ENCODE results near the gene LMF2.

DNA sequence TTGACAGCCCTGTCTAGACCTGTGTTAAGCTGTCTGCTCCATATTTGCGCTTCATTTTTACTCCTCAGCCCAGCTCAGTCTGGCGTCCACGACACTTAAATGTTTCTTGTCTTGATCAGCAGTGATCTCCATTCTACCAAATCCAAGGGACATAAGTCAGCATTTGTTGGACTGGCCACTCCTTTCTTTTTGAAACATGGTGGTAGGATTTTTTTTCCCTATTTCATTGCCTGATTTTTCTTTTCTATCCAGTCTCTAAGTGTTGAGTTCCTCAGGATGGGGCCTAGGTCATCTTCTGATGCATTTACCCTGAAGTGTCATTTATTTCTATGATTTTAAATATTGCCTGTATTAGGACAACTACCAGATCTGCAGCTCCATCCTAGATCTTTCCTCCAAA lies 1.4 kb upstream of the LMF2 start:
- TF ChIP-seq SP1 (IDR thresholded peaks at IDR 0.05; ENCODE audit: low read depth) (no peak), SIN3A (IDR thresholded peaks at IDR 0.05; ENCODE audit: low read depth) (no peak), POLR2A (IDR thresholded peaks at IDR 0.05; ENCODE audit: borderline replicate concordance, extremely low read depth, insufficient read depth, insufficient read length) (no peak), EZH2 (IDR thresholded peaks at IDR 0.05) (no peak), POLR2AphosphoS5 (IDR thresholded peaks at IDR 0.05; ENCODE audit: low read depth, low read length) (no peak), ELF1 (IDR thresholded peaks at IDR 0.05; ENCODE audit: borderline replicate concordance, low read depth) (no peak), ZNF274 (IDR thresholded peaks at IDR 0.05; ENCODE audit: low read depth, low read length) (no peak), YY1 (IDR thresholded peaks at IDR 0.05; ENCODE audit: extremely low read depth, insufficient replicate concordance, low read depth, low read length) (no peak)
- TF ChIP-seq, protein P1, sequence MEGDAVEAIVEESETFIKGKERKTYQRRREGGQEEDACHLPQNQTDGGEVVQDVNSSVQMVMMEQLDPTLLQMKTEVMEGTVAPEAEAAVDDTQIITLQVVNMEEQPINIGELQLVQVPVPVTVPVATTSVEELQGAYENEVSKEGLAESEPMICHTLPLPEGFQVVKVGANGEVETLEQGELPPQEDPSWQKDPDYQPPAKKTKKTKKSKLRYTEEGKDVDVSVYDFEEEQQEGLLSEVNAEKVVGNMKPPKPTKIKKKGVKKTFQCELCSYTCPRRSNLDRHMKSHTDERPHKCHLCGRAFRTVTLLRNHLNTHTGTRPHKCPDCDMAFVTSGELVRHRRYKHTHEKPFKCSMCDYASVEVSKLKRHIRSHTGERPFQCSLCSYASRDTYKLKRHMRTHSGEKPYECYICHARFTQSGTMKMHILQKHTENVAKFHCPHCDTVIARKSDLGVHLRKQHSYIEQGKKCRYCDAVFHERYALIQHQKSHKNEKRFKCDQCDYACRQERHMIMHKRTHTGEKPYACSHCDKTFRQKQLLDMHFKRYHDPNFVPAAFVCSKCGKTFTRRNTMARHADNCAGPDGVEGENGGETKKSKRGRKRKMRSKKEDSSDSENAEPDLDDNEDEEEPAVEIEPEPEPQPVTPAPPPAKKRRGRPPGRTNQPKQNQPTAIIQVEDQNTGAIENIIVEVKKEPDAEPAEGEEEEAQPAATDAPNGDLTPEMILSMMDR (IDR thresholded peaks at IDR 0.05 in 2 of 3, conservative IDR thresholded peaks at IDR 0.05 in 1 of 3; ENCODE audit: borderline replicate concordance in 1 of 3, insufficient read depth in 1 of 3, low read depth in 2 of 3, low read length in 2 of 3) = no peak
